Esophagus squamous epithelium (tissue), 4 donors: ENCODE measurements around the gene MAGI1.

ENCODE experiments used
- CTCF ChIP-seq, 6 experiments: fragments of 450-650 bp in 4 of 6; fragments of 200-600 bp in 2 of 6; sonication (generic) in 2 of 6; IDR thresholded peaks; one replicate each; pipeline ENCODE4 v1.5.1; 2016 to 2019; ENCODE audit warnings: antibody characterized with exemption in 6 of 6, mild to moderate bottlenecking in 4 of 6, moderate library complexity in 4 of 6
- POLR2A ChIP-seq, 4 donors: fragments of 450-650 bp; IDR thresholded peaks; one replicate each; pipeline ENCODE4 v1.6.1; 2017; ENCODE audit warnings: antibody characterized with exemption in 4 of 4, mild to moderate bottlenecking in 4 of 4, moderate library complexity in 3 of 4

GRCh38 chr3:65678516-65678915 is 360.2 kb downstream of the MAGI1 start:
- no peak for TF ChIP-seq CTCF (IDR thresholded peaks at IDR 0.05)
- no peak for TF ChIP-seq POLR2A (IDR thresholded peaks at IDR 0.05)
